Measurements from ENCODE around the gene ADGRB3. TPM values are rescaled to one million over a fixed set of nuclear protein-coding genes. Genes with fewer than 3 reads are reported as not detected.
"Not testable (repeated sequence)": the region's sequence is repeated elsewhere in the genome, so short reads cannot be mapped to it uniquely, and the experiment has no call there.

The ADGRB3 gene
- polyA plus RNA-seq, 1 experiment: 0.12 TPM

DNA sequence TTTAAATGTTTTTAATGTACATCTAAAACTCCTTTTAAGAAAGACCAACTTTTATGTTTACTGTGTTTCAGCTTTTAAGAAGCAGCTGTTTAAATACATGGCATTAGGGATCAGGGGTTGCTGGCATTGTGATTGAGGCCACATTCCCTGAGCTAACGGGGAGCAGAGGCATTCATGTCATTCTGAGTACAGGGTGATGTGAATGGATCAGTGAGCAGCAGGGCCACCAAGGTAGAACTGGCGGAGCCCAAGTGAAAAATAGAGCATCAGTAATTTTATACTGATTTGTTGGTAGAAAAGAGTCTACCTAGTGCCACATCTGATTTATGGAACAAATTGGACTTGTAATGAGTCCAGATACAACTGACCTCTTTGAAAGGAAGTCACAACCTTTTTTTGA is 467.3 kb downstream of the ADGRB3 start:
- TF ChIP-seq, protein P1, sequence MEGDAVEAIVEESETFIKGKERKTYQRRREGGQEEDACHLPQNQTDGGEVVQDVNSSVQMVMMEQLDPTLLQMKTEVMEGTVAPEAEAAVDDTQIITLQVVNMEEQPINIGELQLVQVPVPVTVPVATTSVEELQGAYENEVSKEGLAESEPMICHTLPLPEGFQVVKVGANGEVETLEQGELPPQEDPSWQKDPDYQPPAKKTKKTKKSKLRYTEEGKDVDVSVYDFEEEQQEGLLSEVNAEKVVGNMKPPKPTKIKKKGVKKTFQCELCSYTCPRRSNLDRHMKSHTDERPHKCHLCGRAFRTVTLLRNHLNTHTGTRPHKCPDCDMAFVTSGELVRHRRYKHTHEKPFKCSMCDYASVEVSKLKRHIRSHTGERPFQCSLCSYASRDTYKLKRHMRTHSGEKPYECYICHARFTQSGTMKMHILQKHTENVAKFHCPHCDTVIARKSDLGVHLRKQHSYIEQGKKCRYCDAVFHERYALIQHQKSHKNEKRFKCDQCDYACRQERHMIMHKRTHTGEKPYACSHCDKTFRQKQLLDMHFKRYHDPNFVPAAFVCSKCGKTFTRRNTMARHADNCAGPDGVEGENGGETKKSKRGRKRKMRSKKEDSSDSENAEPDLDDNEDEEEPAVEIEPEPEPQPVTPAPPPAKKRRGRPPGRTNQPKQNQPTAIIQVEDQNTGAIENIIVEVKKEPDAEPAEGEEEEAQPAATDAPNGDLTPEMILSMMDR (IDR thresholded peaks at IDR 0.05; ENCODE audit: insufficient read depth, low read depth, low read length): no peak
- ChIA-PET CTCF (interaction anchor here (1.2 kb wide), 1 partner anchor 13 kb away, joined by 3 read pairs; no protein-coding TSS in a partner anchor), POLR2A (no interaction called here)

DNA sequence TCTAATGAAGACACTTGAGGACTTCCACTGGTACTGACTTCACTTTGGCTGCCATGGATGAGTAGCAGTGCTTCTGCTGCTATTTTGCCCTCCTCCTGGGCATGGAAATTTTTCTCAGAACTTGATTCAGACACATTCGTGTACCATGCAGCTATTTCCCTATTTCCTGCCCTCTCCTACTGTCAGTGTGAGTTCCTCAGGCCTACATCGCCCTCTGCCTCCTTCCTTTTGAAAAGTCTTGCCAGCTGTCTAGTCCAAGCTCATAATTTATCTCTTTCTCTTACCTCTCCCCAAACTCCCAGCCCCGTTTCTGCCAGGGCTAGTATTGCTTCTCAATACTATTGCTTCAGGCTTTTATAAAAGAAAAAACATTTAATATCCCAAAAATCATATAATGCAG is 470.2 kb downstream of the ADGRB3 start:
- ChIA-PET CTCF (interaction anchor here (0.8 to 1.4 kb wide), 5 partner anchors 22 to 224 kb away, joined by 3 to 4 read pairs (median 3); no protein-coding TSS in a partner anchor), POLR2A (no interaction called here)
- Histone ChIP-seq H3K4me3 (ENCODE audit: low read depth, low read length) (no peak overlapping the region), H3K27me3 (ENCODE audit: control insufficient read depth, insufficient read depth, low read length) (no peaks in the 10 kb centered on the region), H3K36me3 (ENCODE audit: control insufficient read depth, insufficient read depth, low read length) (no peaks in the 10 kb centered on the region)
- TF ChIP-seq, protein P1 (IDR thresholded peaks at IDR 0.05; ENCODE audit: insufficient read depth, low read depth, low read length): no peak
- DNase-seq (ENCODE audit: low read depth): no peak

More for the DNA sequence above, 467.3 kb downstream of the ADGRB3 start:
- no peak for DNase-seq (ENCODE audit: low read depth)
- no peaks in the 10 kb centered on the region for H3K27me3 ChIP-seq (ENCODE audit: control insufficient read depth, insufficient read depth, low read length)
- no peaks in the 10 kb centered on the region for H3K36me3 ChIP-seq (ENCODE audit: control insufficient read depth, insufficient read depth, low read length)
- H3K4me3 ChIP-seq (ENCODE audit: low read depth, low read length): no peak overlapping the region

- CTCF ChIA-PET: interaction anchor here (1.1 kb wide), 1 partner anchor 132 kb away, joined by 3 read pairs; no protein-coding TSS in a partner anchor
- POLR2A ChIA-PET: no interaction called here
- TF ChIP-seq, protein P1 (IDR thresholded peaks at IDR 0.05; ENCODE audit: insufficient read depth, low read depth, low read length): no peak
- H3K27me3 ChIP-seq (ENCODE audit: control insufficient read depth, insufficient read depth, low read length): no peaks in the 10 kb centered on the region
- no peak overlapping the region for H3K4me3 ChIP-seq (ENCODE audit: low read depth, low read length)
- DNase-seq (ENCODE audit: low read depth): no peak
- H3K36me3 ChIP-seq (ENCODE audit: control insufficient read depth, insufficient read depth, low read length): no peaks in the 10 kb centered on the region
Measured at GRCh38 chr6:69106511-69106910, 471.4 kb downstream of the ADGRB3 start.

- Histone ChIP-seq H3K4me3 (ENCODE audit: low read depth, low read length) (no peak overlapping the region), H3K27me3 (ENCODE audit: control insufficient read depth, insufficient read depth, low read length) (no peaks in the 10 kb centered on the region), H3K36me3 (ENCODE audit: control insufficient read depth, insufficient read depth, low read length) (no peaks in the 10 kb centered on the region)
- ChIA-PET POLR2A (no interaction called here), CTCF (no interaction called here)
- TF ChIP-seq, protein P1 (IDR thresholded peaks at IDR 0.05; ENCODE audit: insufficient read depth, low read depth, low read length): no peak
- no peak for DNase-seq (ENCODE audit: low read depth)
Measured at GRCh38 chr6:69111301-69111700, 476.2 kb downstream of the ADGRB3 start.

DNA sequence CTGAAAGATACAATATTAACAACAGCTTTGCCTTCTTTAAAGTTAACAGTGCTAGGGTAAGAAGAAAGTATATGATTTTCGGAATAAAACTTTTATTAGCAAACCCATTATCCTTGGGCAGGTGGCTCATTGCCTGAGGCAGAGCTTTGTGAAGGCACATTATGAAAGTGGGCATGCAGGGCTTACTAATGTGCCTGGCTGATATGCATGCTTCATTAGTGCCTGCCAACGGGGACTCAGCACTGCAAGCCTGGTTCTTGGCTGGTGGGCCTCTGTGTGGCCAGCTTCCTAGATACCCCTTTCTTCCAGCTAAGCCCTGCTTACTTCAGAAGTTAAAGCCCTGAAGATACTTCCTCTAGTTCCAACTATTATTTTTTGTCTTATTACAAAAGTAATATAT is 481.6 kb downstream of the ADGRB3 start:
- no peak for DNase-seq (ENCODE audit: low read depth)
- H3K27me3 ChIP-seq (ENCODE audit: control insufficient read depth, insufficient read depth, low read length): no peaks in the 10 kb centered on the region
- no peak overlapping the region for H3K4me3 ChIP-seq (ENCODE audit: low read depth, low read length)
- TF ChIP-seq, protein P1 (IDR thresholded peaks at IDR 0.05; ENCODE audit: insufficient read depth, low read depth, low read length): no peak
- H3K36me3 ChIP-seq (ENCODE audit: control insufficient read depth, insufficient read depth, low read length): no peaks in the 10 kb centered on the region
- ChIA-PET POLR2A (no interaction called here), CTCF (no interaction called here)

DNA sequence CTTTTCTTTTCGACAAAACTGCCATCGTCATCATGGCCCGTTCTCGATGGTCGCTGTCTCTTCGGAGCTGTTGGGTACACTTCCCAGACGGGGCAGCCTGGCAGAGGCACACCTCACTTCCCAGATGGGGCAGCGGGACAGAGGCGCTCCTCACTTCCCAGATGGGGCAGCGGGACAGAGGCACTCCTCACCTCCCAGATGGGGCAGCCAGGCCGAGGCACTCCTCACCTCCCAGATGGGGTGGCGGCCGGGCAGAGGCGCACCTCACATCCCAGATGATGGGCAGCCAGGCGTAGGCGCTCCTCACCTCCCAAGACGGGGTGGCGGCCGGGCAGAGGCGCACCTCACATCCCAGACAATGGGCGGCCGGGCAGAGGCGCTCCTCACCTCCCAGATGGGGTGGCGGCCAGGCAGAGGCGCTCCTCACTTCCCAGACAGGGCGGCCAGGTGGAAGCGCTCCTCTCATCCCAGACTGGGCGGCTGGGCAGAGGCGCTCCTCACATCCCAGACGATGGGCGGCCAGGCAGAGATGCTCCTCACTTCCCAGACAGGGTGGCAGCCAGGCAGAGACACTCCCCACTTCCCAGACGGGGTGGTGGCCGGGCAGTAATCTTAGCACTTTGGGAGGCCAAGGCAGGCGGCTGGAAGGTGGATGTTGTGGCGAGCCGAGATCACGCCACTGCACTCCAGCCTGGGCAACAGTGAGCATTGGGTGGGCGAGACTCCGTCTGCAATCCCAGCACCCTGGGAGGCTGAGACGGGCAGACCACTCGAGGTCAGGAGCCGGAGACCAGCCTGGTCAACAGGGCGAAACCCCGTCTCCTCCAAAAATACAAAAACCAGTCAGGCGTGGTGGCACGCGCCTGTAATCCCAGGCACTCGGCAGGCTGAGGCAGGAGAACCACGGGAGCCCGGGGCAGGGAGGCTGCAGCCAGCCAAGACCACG is 486.7 kb downstream of the ADGRB3 start:
- H3K36me3 ChIP-seq (ENCODE audit: control insufficient read depth, insufficient read depth, low read length); CTCF ChIA-PET; POLR2A ChIA-PET; H3K27me3 ChIP-seq (ENCODE audit: control insufficient read depth, insufficient read depth, low read length); H3K4me3 ChIP-seq (ENCODE audit: low read depth, low read length); DNase-seq (ENCODE audit: low read depth): not testable (repeated sequence)
